ENCODE data around the gene LACRT.

The LACRT gene

DNA sequence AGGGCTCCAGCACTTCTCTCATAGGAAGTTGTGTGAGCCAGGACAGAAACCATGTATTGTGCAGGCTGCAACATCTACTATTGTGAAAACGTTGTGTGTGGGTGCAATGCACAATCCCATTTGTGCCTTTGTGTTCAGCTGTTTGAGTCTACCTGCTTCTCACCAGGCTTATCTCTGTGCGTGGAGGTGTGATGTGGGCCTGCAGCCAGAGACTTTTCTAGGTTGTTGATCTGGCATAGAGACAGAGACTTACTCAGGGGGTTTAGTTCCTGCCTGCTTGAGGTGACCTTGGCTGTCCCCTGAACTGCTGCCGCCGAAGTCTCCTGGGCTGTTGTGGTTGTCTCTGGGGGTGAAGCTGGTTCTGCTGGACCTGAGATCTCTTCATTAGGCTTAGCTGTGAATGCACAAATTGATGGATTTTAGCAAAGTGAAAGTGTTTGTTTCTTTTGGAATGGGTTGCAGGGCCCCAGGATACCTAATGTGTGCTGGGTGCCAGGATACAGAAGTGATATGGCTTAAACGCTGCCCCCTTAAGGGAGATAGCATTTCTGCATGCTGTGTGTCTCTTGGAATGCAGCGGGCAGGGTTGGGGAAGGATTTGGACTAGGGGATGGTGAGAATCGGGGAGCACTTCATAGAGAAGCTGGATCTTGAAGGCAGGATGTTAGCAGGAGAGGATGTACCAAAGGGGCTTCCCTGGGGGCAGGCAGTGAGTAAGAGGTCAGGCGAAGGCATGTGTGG lies 2.5 kb downstream of the LACRT start:
- no peak for DNase-seq

DNA sequence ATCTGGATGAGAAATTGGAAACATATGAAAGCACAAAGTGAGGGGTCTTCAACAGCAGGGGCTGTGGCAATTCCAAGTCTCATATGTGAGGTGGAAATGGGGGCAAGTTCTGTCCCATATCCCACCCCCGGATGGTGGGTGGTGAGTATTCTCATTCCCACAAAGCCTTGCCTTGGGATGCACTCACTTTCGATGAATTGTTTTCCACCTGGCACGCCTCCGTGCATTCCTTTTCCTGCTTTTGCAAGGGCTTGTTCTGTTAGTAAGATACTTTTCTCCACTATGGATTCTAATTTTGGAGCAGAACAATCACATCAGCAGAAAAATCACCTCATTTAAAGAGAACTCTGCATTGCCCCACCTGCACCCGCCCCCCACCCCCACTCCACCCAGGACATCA lies 3.1 kb downstream of the LACRT start:
- DNase-seq: no peak

DNA sequence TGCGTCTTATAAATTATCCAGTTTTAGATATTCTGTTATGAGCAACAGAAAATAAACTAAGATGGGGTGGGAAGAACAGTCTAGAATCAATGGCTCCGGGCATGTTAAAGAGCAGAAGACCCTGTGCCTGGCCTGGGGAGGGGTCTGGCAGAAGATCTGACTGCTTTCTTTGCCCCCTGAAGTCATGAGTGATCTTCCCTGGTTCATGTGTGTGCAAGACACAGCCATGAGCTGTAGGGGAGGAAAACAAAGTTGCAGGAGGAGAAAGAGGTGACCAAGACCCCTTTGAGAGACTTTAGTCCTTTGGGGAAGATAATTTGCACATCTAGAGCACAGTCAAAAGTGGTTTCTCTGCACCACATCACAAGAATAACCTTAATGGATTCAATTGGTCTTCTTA lies 4.8 kb downstream of the LACRT start:
- DNase-seq: no peak

DNA sequence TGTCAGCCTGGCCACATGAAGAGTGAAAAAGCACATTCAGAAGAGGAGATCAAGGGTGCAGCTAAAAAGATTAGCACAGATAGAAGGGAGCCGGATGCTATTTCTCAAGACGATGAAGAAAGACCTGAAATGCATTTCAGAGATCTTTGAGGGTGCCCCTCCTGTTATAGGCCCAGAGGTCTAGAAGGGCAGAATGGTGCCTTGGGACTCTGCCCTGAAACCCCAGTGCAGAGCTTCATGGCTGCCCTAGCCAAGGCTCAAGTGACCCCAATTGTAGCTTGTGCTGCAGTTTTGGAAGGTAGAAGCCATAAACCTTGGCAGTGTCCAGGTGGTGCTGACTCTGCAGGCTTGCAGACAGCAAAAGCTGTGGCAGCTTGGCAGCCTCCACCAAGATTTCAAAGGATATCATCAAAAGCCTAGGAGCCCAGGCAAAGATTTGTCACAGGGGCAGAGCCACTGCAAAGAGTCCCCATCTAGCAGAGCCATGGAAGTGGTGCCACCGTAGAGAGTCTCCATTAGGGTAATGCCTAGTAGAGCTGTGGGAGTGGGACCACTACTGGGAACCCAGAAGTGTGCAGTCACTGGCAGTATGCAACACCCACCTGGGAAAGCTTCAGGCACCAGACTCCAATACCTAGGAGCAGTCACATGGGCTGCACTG lies 6.4 kb downstream of the LACRT start:
- DNase-seq: no peak

DNA sequence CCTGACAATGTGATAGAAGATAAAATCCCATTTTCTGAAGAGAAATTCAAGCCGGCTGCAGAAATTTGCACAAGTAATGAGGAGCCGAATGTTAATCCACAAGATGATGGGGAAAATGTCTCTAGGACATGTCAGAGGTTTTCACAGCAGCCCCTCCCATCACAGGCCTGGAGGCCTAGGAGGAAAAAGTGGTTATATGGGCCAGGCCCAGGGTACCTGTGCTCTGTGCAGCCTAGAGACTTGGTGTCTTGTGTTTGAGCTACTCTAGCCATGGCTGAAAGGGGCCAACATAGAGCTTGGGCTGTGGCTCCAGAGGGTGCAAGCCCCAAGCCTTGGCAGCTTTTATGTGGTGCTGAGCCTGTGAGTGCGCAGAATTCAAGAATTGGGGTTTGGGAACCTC lies 7.4 kb downstream of the LACRT start:
- DNase-seq: no peak

DNA sequence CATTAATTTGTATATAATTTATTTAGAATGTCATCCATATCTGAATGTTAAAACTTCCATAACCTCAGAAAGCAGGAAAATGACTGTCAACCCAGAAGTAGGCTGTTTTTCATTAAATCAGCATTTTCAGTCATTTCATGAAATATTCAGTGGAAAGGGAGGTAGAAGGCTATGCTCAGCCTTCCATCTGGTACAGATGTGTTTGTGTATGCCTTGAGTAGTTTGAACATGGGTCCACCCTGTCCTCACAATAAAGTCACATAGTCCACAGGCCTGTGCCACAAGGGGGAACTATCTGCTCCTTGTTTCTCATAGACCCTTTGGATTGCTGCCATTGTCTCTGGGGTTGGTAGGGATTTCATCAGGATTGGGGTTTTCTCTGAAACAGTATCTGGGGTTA lies 9.1 kb downstream of the LACRT start:
- DNase-seq: no peak

DNA sequence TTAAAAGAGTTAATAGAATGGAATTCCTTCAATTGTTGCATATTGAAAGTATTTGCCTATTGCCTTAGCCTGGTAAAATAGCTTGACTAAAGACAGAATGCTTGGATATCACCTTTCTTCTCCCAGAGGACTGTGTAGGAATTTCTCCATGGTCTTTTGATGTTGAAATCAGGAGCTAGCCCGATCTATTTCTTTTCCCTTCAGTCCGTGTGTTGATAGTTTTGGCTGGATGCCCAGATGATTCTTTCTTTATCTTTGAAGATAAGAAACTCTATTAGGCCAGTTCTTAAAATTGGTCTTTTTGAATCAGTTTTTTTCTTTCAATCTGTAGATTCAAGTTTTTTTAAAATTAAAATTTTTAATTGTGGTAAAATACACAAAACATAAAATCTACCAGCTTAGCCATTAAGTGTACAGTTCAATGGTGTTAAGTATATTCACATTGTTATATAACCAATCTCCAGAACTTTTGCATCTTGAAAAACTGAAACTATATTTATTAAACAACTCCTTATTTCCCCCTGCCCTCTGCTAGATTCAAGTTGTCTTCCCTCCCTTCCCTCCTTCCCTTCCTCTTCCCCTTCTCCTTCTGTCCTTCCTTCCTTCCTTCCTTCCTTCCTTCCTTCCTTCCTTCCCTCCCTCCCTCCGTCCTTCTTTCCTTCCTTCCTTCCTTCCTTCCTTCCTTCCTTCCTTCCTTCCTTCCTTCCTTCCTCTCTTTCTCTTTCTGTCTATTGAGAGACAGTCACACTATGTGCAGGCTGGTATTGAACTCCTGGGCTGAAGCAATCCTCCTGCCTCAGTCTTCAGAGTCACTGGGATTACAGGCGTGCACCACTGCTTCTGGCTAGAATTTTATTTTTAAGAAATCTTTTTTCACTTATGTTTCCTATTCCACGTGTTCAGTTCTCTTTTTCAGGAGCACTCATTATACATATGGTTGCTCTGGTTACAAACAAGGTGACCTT lies 10.1 kb downstream of the LACRT start:
- no peak for DNase-seq

DNA sequence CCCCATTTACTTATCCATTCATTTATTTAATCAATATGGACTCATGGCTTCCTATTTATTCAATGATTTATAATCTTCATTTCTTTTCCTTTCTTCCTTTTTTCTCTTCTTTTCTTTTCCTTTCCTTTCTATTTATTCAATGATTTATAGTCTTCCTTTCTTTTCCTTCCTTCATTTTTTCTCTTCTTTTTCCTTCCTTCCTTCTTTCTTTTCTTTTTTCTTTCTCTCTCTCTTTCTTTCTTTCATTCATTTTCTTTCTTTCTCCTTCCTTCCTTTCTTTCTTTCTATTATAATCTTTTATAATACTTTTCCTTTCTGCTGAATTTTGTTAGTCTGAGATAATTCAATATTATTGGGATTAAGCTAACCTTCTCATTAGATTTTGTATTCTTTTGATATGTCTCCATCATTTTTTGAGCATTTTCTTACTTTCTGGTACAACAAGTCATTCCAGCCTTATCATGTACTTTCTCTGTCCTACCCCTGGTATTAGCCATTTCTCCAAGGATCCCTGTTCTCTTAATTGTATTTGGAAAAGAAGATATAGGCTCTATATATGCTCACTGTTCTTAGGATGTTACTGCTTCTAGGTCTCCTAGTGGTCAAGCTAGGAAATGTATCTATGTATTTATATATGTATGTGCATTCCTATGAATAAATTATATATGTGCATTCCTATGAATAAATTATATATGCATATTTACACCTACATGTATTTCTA lies 12.1 kb downstream of the LACRT start:
- DNase-seq: no peak

DNA sequence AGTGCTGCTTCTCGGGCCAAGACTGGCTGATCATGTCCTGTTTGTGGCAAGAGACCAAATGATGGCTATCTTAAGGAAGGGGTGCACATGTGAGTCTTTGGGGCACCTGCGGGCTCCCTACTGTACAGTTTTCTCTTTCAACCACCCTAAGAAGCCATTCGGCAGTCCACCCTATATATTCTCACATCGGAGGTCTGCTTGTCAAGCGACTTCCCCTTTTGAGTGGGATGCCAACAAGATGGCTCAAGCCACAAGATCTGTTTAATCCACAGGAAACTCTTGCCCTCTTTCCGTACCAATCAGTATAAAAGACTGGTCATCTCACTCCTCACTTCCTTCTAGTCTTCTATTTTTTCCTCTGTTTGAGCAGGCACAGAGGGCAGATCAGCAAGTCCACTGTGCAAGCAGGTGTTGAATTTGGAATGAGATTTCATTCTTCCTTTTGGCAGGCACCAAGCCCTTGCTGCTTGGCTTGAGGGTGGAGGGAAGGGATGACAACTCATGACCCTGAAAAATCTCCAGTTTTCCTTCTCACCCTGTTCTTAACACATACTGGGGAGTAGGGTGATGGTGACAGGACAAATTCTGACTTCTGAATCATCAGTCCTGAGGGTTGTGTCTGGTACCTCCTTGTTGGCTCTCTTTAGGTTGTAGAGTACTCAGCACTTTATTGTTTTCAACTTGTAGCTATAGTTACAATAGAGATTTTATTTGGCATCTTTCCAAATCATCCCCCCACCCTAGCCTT lies 17.6 kb downstream of the LACRT start:
- DNase-seq: no peak

DNA sequence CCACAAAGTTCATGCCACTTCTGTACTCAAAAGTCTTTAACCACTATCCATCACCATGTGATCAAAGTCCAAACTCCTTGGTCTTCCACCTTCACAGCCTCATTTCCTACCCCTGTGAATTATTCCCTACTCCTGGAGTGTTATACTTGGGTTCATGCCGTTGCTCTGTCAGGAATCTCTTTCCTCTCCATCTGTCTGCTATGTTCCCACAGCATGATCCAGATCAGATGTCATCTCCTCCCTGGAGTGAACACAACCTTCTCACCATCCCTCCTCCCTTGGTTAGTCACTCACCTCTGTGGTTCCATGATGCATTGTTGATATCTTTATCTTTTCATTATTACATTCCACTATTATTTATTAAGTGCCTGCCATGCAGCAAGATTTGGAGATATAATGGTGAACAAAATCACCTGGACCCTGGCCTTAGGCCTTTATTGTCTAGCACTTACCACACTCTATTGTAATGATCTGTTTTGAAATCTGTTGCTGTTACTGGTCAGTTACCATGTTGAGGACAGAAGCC lies 22.4 kb downstream of the LACRT start:
- no peak for DNase-seq

DNA sequence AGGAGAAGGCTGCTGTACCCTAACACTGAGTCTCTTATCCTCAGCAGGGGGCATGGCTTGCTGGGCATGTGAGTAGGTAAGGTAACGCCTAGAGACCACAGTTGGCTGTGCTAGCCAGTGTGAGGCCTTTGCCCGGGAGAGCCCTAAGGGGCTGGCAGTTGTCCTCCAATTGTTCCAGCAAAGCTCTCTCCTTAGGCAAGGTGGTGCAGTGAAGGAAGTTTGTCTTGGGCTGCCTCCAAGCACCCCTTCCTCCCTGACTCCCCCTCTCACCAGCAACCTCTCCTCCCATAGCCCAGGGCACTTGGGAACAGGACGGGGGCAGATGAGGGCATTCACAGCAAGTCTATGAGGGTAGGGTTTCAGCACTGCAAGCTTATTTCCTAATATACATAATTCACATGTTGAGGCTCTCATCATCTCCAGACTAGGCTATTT lies 23.0 kb downstream of the LACRT start:
- DNase-seq: no peak

DNA sequence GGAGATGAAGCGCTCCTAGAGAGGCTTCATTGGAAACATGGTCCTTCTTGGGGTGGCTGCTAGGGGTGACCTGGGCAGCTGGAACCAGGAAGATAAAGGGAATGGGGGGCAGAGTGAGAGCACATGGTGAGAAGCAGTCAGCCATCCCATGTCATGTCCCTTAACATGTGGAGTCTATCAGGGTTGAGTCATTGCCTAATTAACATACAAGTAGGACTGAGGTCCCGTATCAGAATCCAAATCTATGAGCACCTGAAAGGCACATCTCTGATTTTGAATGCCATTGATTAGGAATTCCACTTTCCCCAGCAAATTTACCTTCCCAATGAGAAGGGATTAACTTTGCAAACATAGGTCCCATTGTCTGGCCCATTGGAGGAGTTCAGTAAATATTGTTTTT lies 25.9 kb downstream of the LACRT start:
- no peak for DNase-seq

DNA sequence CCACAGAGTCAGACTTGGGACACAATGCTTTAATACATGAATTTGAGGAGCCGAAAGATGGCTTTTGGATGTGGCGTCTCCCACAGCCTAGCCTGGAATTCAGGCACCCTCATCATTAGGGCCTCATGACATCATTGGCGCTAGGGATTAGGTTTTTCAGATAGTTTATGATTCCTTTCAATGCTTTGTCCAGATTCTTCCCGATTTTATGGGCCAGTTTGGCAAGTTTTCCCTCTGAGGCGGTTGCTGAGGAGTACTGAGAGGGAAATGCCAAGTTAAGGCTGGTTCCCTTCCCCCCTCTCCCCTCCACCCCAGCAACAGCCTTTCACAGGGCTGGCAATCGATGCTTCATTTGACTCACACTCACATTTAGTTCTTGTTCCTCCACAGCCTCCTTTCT lies 26.5 kb downstream of the LACRT start:
- DNase-seq: no peak

DNA sequence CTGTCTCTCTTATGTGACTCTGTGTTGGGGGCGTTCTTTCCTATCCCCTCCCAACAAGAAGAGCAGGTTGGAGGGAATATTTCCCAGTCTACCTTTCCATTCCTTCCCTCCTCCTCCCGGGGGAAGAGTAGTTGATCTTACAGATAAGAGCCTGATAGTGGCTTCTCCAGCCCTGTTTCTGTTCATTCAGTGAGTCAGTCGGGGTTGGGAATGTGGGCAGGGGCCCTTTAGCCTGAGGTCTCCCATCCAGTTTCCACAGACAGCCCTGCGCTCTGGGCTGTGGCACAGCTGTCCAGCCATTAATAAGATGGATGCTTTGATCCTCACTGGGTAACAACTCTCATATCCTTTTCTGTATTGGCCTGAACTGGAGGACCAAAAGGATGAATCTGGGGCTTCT lies 28.1 kb downstream of the LACRT start:
- DNase-seq: no peak

DNA sequence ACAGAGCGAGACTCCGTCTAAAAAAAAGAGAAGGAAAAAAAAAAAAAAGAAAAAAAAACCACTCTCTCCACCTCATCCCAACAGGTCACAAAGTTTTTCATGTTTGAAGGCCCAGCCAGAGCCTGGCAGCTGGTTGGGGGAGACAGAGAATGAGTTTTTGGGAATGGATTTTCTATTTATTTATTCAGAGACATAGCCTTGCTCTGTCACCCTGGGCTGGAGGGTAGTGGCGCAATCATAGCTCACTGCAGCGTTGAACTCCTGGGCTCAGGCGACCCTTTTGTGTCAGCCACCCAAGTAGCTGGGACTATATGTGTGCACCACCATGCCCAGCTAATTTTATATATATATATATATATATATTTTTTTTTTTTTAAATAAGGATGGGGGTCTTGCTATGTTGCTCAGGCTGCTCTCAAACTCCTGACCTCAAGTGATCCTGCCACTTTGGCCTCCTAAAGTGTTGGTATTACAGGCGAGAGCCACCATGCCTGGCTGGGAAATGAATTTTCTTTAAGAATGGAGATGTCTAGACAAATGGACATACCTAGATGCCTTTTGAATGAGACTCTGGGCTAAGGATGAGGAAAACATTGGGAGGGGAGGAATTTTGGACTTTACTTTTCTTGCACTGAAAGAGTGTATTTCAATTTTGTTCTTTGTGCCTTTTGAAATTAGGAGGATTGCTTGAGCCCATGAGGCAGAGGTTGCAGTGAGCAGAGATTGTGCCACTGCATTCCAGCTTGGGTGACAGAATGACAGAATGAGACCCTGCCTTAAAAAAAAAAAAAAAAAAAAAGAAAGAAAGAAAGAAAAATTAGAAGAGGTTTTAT lies 29.3 kb downstream of the LACRT start:
- no peak for DNase-seq

DNA sequence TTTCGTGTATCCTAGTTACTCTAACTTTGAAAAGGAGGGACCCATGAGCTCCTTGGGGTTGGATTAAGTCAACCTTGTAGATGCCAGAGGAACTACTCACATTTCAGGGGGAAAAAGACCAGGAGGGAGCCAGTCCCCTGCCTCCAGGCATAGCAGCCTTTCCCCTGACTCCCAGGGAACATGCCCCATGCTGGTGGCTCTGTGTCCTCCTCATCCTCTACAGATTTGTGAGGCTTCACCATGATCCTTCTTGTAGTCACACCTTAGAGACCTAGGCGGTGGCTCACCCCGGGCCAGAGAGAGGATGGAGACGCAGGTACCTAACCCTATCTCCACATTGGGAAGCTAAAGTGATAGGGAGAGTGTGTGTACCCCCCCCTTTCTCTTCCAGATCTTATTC lies 30.3 kb downstream of the LACRT start:
- DNase-seq: no peak

DNA sequence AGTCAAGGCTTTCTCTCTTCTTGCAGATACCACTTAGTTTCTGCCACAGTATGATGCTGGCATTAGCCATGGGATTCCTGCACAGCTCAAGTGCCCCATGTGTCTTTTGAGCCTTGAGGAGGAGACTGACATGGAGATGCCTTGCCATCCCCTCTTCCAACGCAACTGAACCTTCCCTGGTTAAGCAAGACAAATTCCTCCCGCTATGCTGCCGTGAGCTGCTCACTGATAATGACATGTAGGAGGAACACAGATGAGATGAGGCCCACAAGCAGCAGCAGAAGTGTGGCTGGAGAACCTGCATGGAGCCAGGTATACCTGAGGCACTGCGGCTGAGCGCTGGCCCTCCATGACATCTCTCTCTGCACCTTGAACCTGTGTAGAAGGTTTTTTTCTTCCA lies 30.8 kb downstream of the LACRT start:
- no peak for DNase-seq

DNA sequence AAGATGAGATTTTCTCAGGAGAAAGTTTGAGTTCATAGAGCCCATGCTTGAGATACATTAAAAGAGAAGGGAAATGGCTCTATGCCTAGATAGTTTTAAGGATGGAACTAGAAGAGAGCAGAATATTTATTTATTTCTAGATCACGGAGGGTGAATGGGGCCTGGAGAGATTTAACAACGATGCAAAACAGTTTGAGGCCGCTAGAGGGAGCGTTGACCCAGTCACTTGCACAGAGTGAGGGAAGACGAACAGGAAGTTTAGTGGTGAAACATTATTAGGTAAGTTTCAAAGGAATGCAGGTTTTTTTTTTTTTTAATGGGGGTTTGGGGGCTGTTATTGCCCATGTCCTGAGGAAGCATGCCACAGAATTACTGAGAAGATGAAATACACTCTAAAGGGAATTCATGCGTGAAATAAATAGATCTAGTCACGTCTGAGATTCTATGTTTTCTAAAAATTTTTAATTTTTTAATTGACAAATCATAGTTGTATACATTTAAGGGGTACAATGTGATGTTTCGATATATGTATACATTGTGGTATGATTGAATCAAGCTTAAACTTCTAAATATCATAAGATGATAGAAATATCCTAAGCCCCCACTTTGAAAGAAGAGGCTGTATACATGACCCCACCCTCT lies 31.4 kb downstream of the LACRT start:
- DNase-seq: peak; percentile 64 to 67

DNA sequence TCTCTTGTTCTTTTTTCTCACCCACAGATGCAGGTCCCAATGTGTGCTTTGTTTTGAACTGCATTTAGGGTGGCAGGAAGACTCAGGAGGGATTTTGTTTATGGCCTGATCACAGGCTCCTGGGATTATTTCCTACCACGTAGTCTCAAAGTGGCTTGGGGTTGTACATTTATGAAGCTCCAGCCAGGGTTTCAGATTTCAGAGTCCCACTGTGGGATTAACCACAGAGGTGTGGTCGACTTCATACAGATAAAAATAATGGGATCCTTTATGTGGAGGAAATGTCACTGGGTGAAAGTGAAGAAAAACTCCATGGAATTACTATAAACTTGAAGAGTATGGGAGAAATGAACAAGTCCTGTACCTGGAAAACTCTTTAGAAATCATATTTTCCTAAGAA lies 32.0 kb downstream of the LACRT start:
- no peak for DNase-seq

DNA sequence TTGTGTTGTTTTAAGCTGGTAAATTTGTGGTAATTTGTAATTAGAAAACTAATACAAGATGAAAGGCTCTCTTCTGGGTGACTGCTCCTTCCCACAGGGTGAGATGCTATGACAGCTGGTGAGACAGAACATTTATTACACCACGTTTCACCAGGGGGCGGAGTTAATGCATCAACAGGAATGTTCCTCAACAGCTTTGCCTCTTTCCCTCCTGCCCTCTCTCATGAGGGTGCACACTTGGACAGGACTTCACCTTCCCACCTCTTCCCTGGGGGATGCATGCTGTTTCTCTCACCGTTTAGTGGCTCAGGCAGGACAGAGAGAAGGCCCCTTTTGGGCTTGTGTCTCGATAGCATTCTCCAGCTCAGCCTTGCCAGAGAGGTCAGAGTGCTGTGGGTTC lies 32.9 kb downstream of the LACRT start:
- DNase-seq: no peak

DNA sequence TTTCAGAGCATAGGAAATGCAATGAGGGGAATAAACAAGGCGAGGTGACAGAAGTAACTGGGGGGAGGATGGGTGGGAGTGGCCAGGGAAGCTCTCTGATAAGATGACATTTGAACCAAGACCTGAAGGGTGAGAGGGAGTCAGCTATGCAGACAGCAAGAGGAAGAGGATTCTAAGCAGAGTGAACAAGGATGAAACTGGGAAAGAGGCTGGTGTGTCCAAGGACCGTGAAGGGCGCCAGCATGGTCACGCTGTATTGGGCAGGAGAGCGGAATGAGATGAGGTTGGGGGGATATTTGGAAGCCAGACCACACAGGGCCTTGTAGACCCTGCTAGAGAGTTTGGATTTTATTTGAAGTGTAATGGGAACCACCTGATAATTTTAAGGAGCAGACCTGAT lies 35.7 kb downstream of the LACRT start:
- no peak for DNase-seq
